NCI-H1694 treated with DMSO at 0.1 percent for 48 hours (cell line): Measurements from ENCODE around the gene STXBP1.

ENCODE experiments used
- DNase-seq: peaks from one replicate; lab custom pipeline; 2025; lab: John Stamatoyannopoulos, UW

STXBP1 gene

DNA sequence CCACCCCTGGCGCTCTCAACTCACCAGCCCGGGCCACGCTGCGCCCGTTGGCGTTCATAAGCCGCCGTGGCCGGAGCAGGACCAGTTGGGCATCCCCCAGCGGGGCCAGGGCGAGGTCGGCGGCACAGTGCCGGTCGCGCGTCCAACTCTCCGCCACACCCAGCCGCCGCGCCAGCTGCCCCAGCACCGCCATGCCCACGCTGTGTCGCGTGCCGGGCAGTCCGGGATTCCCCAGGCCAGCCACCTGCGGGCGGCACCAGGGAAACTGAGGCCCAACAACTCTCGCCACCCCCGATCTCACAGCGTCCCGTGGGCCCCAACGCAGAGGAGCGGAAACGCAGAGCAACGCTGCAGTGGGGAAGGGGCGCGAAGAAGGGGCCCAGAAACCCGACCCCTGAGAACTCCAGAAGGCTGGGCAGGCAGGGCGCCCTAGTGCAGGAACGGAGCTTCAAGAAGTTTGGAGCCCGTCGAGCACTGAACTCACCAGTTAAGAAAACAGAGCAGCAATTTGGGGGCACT is 102.9 kb downstream of the STXBP1 start:
- DNase-seq, result no peak

DNA sequence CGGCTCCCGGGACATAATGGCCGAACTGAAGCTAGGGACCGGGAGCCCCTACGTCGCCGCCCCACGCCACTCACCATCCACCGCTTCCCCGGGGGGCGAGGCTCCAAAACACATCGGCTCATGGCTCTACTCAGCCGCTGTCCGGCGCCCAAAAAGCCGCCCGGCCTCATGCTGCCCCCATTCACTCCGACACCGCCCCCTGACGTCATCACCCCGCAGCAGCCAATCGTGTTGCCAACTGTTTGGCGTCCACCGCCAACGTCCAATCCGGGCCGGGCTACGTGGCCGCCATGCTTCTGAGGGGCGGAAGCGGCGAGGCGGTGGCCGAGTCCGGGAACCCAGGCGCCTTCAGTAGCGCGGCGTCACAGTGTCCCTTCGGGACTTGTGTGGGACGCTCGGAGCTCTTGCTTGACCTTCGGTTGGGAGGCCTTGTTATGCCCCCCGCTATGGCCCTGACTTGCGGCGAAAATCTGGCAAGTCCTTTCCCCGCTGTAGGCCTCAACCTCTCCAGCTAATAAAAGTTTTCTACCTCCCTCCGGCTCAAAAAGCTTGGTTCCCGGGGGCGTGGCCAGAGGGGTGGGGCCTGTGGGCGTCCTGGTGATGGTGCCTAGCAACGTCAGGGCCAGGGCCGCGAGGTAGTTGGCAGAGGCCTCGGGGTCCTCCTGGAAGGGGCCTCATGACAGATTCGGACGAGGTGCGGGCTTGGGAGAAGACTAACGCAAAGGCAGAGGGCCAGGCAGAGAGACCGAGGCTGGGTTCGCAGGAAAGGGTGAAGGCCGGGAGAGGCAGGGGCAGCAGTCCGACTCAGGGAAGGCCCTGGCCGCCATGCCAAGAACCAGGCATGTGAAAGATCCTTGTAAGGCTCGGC is 103.6 kb downstream of the STXBP1 start, which contains the start of the genes PTRH1 and TTC16:
Gene PTRH1 (minus strand): TSS at position 194 of the 868 bp plus-strand sequence. CDS start 24 bp downstream, at position 170.
Gene TTC16 (plus strand): TSS at position 610 of the 868 bp plus-strand sequence. CDS start 67 bp downstream, at position 677.
- DNase-seq, result peak; percentile 78

DNA sequence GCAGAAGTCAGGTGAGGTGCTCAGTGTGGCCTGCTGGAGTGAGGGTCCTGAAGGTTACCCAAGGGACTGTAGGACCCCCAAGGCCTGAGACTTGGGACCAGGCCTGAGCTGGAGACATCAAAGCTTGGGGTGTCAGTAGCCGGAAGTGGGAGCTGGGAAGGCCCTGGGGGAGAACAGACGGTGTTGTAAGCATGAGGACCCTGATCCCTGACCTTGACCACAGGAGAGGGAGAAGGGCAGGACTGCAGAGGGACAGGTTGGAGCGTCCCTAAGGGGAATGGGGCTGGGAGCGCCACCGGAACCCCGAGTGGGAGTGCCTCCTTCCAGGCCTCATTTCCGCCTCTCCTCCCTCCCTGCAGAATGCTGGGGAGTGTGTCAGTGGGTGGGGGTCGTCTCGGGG is 104.3 kb downstream of the STXBP1 start:
- DNase-seq, result no peak

DNA sequence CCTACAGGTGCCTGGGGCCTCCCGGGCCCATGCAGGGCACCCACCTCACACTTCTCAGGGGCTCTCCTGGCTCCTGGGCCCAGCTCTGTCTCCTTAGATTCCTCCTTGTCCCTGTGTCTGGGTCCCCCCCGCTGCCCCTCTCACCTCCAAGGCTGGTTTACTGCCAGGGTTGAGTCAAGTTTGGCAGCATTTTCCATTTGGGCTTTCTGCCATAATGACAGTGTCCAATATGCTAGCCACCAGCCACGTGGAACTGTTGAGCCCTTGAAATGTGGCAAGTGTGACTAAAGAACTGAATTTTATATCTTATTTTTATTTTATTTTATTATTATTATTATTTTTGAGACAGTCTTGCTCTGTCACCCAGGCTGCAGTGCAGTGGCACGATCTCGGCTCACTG is 105.7 kb downstream of the STXBP1 start:
- no peak for DNase-seq

DNA sequence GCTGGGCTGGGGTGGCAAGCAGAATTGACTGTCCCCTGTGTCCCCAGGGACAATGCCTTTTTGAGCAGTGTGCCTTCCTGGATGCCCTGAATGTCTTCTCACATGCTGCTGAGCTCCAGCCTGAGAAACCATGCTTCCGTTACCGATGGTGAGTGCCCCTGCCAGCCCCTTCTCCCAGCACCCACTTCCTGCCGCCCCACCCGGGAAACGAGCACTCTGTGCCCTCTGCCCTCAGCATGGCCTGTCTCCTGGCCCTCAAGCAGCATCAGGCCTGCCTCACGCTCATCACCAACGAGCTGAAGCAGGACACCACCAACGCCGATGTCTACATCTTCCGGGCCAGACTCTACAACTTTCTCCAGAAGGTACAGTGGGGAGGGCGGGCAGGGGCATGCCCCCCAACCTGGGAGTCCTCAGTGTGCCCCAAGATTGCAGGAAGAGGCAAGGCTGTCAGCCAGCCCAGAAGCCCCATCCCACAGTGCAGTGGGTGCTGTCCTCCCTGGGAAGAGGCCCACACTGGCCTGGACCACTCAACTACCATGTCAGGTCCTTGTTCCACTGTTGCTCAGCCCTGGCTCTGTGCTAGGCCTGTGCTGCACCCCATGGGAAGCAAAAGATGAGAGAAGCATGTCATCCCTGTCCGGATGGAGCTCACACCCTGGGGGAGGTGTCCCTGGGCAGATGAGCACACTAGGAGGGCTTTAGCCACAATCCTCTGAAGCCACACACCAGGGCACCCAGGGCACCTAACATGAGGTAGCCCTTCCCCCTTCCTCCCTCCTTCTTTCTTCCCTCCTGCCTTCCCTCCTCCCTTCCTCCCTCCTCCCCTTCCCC is 108.2 kb downstream of the STXBP1 start:
- DNase-seq, result no peak

DNA sequence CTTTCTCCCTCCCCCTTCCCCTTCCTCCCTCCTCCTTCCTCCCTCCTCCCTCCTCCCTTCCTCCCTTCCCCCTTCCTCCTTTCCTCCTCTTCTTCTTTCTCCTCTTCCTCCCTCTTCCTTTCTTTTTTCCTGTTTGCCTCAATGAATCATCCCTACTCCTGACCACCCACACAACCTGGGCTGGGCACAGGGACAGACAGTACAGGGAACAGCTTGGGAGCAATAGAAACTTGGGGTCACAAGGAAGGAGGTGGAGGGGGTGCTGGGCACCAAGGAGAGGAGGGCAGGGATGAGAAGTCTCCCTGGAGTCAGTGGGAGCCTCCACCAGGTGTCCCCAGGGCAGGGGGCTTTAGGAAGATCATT is 108.8 kb downstream of the STXBP1 start:
- DNase-seq, result no peak

DNA sequence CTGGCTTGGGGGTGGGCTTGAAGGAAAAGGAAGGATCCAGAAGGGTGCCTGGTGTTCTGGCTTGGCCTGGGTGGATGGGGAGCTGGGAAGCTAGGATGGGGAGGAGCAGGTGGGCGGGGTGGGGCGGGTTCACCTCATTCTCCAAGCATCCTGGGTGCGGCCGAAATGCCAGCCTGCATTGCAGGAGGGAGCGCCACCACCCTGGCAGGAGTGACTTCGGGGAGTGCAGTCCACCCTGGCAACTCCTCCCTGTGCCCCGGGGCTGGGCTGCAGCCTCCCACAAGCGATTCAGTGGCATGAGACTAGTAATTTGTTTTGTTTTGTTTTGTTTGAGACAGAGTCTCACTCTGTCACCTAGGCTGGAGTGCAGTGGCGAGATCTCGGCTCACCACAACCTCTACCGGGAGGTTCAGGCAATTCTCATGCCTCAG is 109.3 kb downstream of the STXBP1 start:
- DNase-seq, result no peak

DNA sequence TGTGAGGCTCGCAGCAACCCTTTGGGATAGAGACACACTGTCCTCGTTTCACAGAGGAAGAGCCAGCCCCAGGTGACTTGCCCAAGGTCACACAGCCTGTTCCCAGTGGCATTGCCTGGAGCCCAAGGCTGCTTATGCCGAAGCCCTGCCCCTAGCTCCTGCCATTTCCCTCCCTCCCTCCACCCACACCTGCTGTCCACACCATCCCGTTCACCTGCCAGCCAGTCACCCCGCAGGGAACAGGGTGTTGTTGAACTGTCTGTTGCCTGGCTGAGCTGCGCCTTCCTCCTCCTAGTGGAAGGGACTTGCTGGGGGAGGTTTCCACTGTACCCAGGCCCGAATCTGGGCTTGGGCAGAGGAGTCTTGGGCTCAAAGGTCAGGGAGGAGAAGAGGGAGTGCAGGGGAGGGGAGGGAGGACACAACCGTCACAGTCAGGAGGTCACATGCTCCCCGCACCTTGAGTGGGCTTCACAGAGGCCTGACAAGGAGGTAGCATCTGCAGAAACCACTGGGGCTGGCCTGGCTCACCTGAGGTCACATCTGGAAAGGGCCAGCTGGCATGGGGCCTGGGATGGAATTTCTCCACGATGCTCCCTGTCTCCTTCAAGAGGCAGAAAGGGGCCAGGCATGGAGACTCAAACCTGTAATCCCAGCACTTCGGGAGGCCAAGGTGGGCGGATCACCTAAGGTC is 110.1 kb downstream of the STXBP1 start:
- no peak for DNase-seq

DNA sequence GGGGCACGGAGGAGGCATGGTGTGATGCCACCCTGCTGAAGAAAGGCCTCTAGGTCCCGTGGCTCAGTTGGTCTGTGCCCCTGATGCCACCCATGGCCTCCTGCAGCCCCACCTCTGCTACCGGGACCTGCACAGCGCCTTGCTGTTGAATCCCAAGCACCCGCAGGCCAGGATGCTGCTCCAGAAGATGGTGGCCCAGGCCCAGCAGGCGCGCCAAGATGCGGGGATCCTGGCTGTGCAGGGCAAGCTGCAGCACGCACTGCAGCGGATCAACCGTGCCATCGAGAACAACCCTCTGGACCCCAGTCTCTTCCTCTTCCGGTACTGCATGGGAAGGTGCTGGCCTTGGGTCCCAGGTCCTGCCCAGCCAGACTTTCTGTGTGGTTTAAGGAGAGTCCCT is 110.9 kb downstream of the STXBP1 start:
- no peak for DNase-seq

DNA sequence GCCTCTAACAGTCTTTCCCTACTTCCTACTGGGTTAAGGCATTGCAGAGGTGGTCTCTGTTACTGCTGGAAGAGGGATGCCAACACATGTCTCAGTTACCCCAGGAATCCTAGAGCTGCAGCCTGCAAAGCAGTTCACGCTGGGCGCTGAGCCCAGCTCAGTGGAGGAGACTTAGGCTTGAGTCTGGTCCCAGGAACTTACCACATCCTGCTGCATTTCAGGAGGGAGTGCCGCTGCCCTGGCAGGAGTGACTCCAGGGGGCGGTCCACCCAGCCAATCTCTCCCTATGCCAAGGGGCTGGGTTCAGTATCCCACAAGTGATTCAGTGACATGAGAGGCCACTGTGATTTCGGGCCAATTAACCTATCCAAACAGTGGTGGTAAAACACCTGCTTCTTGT is 111.4 kb downstream of the STXBP1 start:
- DNase-seq, result no peak

DNA sequence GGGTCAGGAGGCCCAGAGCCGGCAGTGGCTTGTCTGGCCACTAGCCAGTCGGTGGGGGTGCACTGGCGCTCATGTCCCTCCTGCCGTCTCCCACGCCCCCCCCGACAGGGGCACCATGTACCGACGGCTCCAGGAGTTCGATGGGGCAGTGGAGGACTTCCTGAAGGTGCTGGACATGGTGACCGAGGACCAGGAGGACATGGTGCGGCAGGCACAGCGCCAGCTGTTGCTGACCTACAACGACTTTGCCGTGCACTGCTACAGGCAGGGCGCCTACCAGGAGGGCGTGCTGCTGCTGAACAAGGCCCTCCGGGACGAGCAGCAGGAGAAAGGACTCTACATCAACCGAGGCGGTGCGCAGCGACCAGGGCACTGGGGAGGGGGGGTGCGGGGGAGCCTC is 111.9 kb downstream of the STXBP1 start:
- DNase-seq, result no peak

DNA sequence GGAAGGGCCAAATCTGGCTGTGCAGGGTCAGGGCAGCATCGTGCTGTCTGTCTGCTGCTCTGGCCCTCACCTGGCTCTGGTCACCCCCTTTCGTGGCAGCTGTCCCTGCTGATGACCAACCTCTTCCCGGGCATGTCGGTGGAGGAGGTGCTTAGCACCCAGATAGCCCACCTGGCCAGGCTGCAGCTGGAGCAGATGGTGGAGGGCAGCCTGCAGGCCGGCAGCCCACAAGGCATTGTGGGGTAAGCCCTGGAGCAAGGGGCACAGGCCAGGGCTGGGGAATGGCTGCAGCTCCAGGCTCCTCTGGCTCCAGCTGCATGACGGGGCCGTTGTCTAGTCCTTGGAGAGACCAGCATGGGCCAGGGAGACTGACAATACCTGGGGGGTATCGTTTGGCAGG is 114.8 kb downstream of the STXBP1 start:
- DNase-seq, result no peak

DNA sequence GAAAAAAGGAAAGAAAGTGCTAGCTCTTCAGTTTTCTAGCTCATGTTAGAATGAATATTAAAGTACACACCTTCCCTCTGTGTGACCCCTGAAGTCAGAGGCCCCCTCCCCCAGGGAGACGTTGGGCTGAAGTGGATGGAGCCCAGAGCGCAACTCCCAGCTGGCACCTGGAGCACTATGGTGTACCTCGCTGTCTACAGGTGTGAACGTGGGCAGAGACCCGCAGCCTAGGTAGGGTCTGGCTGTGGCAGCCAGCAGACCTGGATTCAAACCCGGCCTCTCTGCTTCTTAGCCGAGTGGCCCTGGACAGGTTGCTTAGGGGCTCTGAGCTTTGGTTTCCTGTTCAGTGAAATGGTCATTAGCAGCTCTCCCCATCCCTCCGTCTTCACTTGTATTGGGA is 116.7 kb downstream of the STXBP1 start:
- no peak for DNase-seq

DNA sequence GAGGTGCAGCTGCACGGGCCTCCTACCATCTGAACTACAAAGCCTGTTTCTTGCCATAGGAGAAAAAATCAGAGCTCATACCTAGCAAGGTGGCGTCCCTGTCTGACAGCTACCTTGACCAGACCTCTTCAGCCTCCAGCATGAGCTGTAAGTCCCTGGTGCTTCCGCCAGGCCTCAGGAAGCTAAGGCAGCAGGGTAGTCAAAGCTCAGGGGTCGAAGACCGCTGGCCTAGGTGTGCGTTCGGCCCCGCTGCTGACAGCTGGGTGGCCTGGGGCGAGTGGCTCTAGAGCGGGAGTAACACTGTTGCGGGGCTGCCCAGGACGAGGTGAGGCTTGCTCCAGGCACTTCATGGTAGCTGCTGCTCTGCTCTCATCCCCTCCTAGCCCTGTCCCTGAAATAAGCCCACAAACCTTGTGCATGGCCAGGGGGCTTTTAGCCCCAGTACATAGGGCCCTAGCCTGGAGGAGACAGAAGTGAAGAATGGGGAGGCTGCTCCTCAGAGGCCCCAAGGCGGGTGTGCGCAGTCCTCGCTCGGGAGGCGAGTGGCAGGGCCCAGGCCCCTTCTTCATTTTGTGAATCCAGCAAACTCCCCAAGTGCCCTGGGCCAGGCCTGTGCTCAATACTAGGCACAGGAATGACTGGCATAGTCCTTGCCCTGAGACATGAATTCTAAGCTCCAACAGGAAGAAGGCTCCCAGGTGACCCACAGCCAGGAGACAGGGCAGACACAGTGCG is 117.6 kb downstream of the STXBP1 start:
- no peak for DNase-seq

DNA sequence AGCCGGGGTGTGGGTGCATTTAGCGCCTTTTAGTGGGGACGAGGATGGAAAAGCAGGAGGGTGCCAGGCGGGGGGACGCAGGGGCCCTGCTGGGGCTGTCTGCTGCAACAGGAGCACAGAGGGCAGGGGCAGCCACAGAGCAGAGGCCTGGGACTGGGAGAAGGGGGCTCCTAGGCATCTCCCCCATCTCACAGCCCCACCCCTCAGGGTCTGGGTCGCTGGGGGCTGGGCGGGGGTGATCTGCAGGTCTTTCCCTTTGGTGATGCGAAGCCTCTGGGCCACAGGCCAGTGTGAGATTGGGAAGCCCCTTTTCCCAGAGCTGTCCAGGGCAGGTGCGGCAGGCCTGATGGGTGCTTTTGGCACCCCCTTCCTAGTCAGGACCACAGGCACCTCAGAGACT is 118.2 kb downstream of the STXBP1 start:
- no peak for DNase-seq

DNA sequence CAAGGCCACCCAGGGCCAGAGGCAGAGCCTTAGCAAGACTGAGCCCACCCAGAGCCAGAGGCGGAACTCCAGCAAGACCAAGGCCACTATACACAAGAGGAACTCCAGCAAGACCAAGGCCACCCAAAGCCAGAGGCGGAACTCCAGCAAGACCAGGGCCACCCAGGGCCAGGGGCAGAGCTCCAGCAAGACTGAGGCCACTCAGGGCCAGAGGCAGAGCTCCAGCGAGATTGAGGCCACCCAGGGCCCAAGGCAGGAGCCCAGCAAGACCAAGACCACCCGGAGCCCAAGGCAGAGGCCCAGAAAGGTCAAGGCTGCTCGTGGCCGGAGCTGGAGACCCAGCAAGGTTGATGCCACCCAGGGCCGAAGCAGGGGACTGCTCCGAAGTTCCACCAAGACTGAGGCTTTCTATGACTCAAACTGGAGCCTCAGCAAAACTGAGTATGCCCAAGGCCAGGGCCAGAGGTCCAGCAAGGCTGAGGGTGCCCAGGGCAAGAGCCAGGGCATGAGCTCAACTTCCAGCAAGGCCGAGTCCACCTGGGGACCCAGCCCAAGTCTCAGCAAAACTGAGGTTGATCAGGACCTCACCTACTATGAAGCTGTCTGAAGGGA is 118.8 kb downstream of the STXBP1 start:
- no peak for DNase-seq

DNA sequence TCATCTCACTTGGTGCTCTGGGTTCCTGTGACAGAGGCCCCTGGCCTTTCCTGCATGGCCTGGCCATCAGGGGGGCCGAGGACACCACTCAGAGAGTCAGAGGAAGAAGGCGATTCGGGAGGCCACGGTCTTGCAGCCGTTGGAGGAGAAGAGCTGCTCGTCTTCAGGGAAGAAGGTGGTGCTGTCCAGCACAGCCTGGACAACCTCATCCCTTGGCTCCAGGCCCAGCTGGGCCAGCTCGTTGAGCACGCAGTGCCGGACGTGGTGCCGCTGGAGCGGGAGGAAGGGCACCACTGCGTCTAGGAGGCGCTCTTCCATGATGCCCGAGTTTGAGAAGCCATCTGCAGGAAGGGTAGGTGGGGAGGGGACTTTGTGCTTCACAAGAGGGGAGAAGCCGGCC is 119.9 kb downstream of the STXBP1 start:
- DNase-seq, result no peak

DNA sequence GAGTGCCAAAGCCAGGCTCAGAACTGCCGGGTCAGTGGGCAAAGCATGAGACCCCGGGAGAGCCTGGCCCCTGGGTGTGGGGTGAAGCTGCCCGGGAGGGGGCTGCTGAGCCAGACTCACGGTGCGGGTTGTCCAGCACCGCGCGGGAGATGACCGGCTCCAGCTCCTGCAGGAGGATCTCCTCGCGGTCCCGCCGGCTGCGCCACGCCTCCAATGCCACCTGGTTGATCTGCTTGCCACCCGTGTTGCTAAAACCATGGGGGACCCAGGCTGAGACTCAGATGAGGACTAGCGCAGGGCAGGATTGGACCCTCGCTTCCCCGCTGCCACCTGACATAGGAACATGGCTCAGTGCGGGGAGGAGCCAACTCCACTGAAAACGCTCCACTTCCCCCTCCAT is 120.4 kb downstream of the STXBP1 start:
- DNase-seq, result no peak

DNA sequence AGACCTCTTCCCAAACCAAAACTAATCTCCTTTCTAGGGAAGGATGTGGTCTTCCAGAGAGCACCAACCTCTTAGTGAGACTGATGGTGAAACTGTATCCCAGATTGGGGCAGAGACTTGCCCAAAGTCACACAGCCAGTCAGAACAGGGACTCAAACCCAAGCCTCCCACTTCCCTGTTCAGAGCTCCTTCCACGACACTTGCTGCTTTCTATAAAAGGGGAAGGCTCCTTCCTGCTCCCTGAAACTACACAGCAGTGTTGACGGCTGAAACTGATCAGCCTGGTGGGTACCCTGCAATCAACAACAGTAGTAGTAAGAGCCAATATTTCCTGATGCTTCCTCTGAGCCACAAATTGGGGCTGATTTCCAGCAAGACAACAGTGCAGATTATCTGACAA is 121.5 kb downstream of the STXBP1 start:
- no peak for DNase-seq

DNA sequence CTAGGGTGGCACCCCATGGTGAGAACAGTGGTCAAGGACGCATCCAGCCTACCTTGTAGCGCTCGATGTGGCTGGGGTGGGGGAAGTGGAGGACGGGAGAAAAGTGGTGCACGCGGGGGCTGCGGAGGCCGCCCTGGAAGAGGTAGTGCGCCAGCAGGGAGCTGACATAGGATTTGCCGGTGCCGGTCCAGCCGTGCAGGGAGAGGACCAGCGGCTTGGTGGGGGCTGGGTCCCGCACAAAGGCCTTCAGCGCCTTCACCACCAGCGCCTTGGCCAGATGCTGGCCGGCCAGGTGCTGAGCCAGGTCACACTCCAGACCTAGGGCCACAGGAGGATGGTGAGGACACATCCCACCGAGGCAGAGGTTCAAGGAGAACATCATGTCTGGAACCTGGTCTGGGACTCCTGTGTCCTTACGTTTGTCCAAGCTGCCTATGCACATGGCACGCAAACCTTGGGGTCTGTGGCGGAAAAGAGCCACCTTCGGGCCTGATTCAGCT is 122.2 kb downstream of the STXBP1 start:
- DNase-seq, result no peak
